ENCODE measurements around the gene FRMD4A.

- TF ChIP-seq CTCF (IDR thresholded peaks at IDR 0.05) = no peak
- no peak for TF ChIP-seq EZH2 (IDR thresholded peaks at IDR 0.05)
Measured at GRCh38 chr10:13787015-13787421, 543.7 kb downstream of the FRMD4A start.

Data from neural progenitor cell (in vitro differentiated cells).